Esophagus (tissue), 2 donors: ENCODE data around the gene RNASEH2B. TPM values are rescaled to one million over a fixed set of nuclear protein-coding genes. Genes with fewer than 3 reads are reported as not detected.

Experiments used
- H3K27ac ChIP-seq, 2 donors: one replicate each; pipeline ENCODE4 v1.5.1; 2013; ENCODE audit warnings: low read depth in 2 of 2, mild to moderate bottlenecking in 2 of 2, inconsistent platforms in 1 of 2, low read length in 1 of 2, moderate library complexity in 1 of 2
- H3K27me3 ChIP-seq, 2 donors: one replicate each; pipeline ENCODE4 v1.6.1; 2013; ENCODE audit warnings: low read length in 2 of 2, control low read depth in 1 of 2, mild to moderate bottlenecking in 1 of 2; ENCODE audit not compliant: insufficient read depth in 2 of 2, control insufficient read depth in 1 of 2
- H3K36me3 ChIP-seq, 2 donors: one replicate each; pipeline ENCODE4 v1.6.1; 2013; ENCODE audit warnings: low read length in 1 of 2; ENCODE audit not compliant: control insufficient read depth in 2 of 2, insufficient read depth in 2 of 2
- H3K4me1 ChIP-seq, 2 donors: one replicate each; pipeline ENCODE4 v1.6.1; 2013; ENCODE audit warnings: low read length in 1 of 2; ENCODE audit not compliant: control insufficient read depth in 2 of 2, insufficient read depth in 2 of 2
- H3K4me3 ChIP-seq, 2 donors: one replicate each; pipeline ENCODE4 v1.5.1; 2013; ENCODE audit warnings: low read length in 2 of 2, mild to moderate bottlenecking in 2 of 2, low read depth in 1 of 2, moderate library complexity in 1 of 2
- H3K9me3 ChIP-seq, 2 donors: one replicate each; pipeline ENCODE4 v1.6.1; 2013; ENCODE audit warnings: mild to moderate bottlenecking in 2 of 2, low read depth in 1 of 2, low read length in 1 of 2, moderate library complexity in 1 of 2; ENCODE audit not compliant: control insufficient read depth in 2 of 2, insufficient read depth in 1 of 2
- WGBS, 2 donors: extraction: QIAGEN DNeasy Blood & Tissue Kit; methylation state at CpG; one replicate each; pipeline ENCODE4 v1.1.7; 2013; 5-methylcytosine and 5-hydroxymethylcytosine counted together
- polyA plus RNA-seq, 2 donors: library from polyadenylated mRNA; stranded (reverse); fragments of 200-250 nt; gene quantifications; one replicate each; pipeline ENCODE4 v1.2.3, GENCODE V29; 2013
- donor health status: healthy with polysubstance abuse.
- donor health status: Bipolar disorder and iron deficiency.

The RNASEH2B gene, protein sequence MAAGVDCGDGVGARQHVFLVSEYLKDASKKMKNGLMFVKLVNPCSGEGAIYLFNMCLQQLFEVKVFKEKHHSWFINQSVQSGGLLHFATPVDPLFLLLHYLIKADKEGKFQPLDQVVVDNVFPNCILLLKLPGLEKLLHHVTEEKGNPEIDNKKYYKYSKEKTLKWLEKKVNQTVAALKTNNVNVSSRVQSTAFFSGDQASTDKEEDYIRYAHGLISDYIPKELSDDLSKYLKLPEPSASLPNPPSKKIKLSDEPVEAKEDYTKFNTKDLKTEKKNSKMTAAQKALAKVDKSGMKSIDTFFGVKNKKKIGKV
- polyA plus RNA-seq: 10 to 100 TPM; 24.3 to 31.8 TPM

DNA sequence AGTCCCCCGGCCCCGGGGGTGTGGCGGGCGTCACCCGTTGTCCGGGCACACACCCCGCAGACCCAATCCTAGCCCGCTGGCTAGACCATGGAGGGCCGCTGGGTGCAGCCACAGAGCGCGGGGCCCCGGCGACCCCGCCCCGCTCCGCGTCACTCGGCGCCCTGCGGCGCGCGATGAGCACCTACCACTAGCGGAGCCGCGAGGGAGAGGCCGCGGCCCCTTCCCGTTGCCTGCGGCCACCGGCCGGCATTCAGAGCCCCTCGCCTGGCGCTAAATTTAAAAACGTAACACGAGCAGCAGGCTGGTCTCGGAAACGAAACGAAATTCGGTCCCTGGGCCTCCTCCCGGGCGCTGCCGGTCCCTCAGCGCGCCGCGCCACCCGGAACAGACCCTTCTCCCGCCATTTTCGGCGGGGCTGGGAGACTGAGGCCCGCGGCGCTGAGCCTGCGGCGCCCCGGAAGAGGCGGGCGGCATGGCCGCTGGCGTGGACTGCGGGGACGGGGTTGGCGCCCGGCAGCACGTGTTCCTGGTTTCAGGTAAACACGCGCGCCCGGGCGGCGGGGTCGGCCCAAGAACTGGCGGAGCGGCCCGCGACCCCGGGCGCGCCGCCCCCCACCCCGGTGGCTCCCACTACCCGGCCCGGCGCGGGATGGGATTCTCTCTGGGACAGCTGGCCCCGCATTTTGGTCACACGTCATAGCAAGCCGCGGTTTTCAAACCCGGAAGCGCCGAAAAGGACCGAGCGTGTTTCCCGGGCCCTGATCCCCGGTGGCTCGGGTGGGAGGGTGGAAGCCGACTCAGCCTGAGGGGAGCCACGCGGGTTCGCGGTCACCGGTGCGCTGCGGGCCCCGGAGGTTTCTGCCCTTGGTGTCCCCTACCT is at the start of gene RNASEH2B:
Gene RNASEH2B, plus strand, starts transcription at position 187 of the 880 bp plus-strand sequence. Its CDS starts 286 bp downstream, at position 473.
- Histone ChIP-seq H3K27me3 (no peaks in the 10 kb centered on the region), H3K9me3 (no peaks in the 10 kb centered on the region), H3K36me3 (no peaks in the 10 kb centered on the region), H3K4me3 (peak within 1 kb of the TSS; percentile 78 to 82), H3K4me1 (peaks cover 0 to 6% of the 10 kb centered on the region in 2 donors), H3K27ac (peak within 1 kb of the TSS; percentile 81 to 94)
- WGBS, 2 donors: 0 to 1% methylated on average over 94 to 107 of the region's 107 CpGs

DNA sequence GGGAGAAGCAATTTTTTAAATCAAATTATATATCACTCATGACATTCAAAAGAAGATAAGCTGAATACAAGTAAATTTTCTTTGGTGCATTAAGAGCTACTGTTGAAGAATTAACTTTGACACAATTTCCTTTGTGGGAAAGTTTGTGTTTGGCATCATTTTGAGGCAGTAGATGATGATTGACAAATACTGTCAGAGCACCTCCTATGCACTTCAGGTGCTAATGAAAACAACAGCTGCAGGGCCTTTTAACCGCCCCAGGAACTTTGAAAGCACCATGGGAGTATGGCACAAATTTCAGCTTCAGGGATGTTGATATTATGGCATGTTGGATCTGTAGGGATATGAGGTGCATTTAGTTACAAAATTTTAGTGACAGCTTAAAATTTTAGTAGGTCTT is 45.1 kb upstream of the RNASEH2B start:
- H3K4me1 ChIP-seq: no peaks in the 10 kb centered on the region
- no peaks in the 10 kb centered on the region for H3K36me3 ChIP-seq
- H3K27ac ChIP-seq: no peak overlapping the region
- no peak overlapping the region for H3K4me3 ChIP-seq
- no peaks in the 10 kb centered on the region for H3K9me3 ChIP-seq
- 84 to 94% methylated on average over 1 of the region's 1 CpG for WGBS, 2 donors
- no peaks in the 10 kb centered on the region for H3K27me3 ChIP-seq

DNA sequence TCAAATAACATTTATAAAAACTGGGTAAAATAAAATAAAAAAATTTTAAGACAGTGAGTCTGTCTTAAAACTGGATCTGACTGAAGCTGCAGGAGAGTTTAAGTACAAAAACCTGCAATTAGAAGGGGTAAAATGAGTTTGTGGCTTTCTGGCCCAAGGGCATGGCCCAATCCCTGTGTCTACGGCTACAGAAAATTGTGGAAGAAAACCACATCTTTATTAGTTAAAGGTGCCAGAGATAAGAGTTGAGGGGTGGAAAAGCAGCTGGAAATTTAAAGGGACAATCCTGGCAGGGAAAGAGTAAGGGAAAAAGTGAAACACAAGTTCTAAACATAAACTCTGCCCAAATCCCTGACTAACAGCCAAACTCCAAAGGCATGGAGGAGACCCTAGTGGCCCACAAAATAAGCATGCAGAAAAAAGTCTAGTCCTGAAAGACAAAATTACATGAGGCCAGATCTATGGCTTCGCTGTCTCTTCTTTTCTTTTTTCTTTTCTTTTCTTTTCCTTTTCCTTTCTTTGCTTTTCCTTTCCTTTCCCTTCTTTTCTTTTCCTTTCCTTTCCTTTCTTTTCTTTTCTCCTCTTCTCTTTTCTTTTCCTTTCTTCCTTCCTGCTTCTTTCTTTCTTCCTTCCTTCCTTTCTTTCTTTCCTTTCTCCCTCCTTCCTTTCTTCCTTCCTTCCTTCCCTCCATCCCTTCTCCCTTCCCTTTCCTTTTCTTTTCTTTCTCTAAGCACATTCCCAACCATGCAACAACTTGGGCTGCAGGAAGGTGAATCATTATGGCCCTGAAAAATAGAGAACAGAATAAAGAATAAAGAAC is 42.6 kb upstream of the RNASEH2B start:
- Histone ChIP-seq H3K27me3 (no peaks in the 10 kb centered on the region), H3K27ac (no peak overlapping the region), H3K9me3 (no peaks in the 10 kb centered on the region), H3K4me3 (no peak overlapping the region), H3K36me3 (no peaks in the 10 kb centered on the region), H3K4me1 (no peaks in the 10 kb centered on the region)
- WGBS, 2 donors: 72 to 82% methylated on average over 2 of the region's 2 CpGs

DNA sequence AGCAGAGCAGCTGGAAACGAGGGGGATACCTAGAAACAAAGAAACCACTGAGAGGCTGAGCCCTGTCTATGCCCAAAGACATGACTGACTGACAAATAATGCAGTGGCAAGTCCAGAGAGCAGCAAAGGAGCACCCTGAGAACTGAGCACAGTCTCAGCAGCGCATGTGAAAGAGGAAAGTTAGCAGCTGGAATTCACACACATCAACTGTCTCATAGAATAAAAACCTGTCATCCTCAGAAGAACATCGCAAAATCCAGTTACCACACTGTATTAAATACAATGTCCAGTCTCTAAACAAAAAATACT is 42.0 kb upstream of the RNASEH2B start:
- WGBS, 2 donors: 59 to 68% methylated on average over 3 of the region's 3 CpGs
- Histone ChIP-seq H3K27me3 (no peaks in the 10 kb centered on the region), H3K4me3 (no peak overlapping the region), H3K36me3 (no peaks in the 10 kb centered on the region), H3K9me3 (no peaks in the 10 kb centered on the region), H3K27ac (no peak overlapping the region), H3K4me1 (no peaks in the 10 kb centered on the region)

DNA sequence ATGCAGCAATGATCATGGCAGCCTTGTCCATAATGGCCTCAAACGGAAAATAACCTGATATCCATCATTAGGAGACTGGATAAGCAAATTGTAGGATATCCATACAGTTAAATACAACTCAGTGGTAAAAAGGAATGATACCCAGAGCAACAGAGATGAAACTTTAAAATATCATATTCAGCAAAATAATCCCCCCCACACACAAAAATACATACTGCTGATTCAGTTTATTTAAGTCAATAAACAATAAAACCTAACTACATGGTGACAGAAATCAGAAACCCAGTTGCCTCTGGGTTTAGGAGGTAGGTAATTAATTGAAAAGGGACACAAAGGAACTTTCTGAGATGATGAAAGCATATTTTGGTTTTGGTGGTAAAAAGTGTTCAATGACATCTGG is 38.2 kb upstream of the RNASEH2B start:
- no peaks in the 10 kb centered on the region for H3K27me3 ChIP-seq
- no peak overlapping the region for H3K4me3 ChIP-seq
- H3K27ac ChIP-seq: no peak overlapping the region
- WGBS, 2 donors: 78 to 93% methylated on average over 1 of the region's 1 CpG
- H3K36me3 ChIP-seq: no peaks in the 10 kb centered on the region
- no peaks in the 10 kb centered on the region for H3K9me3 ChIP-seq
- H3K4me1 ChIP-seq: no peaks in the 10 kb centered on the region

DNA sequence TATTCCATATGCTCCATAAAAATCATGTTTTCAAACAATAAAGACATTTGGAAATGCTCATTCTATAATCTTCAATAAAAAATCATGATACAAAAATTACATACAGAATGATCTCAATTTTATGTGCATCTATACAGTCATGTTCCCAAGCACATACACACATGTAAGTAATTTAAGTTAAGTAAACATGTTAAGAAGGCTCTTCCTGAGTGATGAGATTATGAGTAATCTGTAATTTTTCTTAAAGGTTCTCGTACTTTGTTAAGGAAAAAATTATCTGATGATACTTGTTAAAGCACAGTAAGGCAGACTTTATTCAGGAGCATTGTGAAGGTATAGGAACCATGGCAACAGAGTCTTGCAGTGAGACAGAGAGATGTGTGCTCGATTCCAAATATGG is 36.1 kb upstream of the RNASEH2B start:
- H3K27me3 ChIP-seq: peaks cover 0 to 2% of the 10 kb centered on the region in 2 donors
- 58 to 70% methylated on average over 2 of the region's 2 CpGs for WGBS, 2 donors
- no peaks in the 10 kb centered on the region for H3K4me1 ChIP-seq
- H3K4me3 ChIP-seq: no peak overlapping the region
- H3K27ac ChIP-seq: no peak overlapping the region
- no peaks in the 10 kb centered on the region for H3K36me3 ChIP-seq
- no peaks in the 10 kb centered on the region for H3K9me3 ChIP-seq

DNA sequence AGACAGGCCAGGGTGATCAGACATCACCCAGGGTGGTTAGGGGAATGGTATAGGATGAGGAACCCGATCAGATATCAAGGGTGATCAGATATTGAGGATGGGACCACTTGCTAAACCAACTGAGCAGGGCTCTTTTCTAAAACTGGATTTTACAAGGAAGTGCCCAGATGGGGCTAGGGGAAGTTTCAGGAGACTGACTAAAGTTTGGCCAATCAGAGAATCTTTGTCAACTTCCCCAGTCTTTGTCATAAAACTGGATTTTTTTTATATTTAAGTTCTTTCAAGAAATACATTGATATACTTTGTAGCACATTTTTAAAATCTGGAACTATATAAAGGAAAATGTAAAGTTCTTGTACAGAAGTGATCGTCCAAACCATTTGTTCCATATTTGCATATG is 35.6 kb upstream of the RNASEH2B start:
- 90 to 94% methylated on average over 2 of the region's 2 CpGs for WGBS, 2 donors
- H3K27ac ChIP-seq: no peak overlapping the region
- H3K4me1 ChIP-seq: no peaks in the 10 kb centered on the region
- H3K4me3 ChIP-seq: no peak overlapping the region
- no peaks in the 10 kb centered on the region for H3K36me3 ChIP-seq
- H3K9me3 ChIP-seq: no peaks in the 10 kb centered on the region
- H3K27me3 ChIP-seq: peaks cover 0 to 2% of the 10 kb centered on the region in 2 donors

DNA sequence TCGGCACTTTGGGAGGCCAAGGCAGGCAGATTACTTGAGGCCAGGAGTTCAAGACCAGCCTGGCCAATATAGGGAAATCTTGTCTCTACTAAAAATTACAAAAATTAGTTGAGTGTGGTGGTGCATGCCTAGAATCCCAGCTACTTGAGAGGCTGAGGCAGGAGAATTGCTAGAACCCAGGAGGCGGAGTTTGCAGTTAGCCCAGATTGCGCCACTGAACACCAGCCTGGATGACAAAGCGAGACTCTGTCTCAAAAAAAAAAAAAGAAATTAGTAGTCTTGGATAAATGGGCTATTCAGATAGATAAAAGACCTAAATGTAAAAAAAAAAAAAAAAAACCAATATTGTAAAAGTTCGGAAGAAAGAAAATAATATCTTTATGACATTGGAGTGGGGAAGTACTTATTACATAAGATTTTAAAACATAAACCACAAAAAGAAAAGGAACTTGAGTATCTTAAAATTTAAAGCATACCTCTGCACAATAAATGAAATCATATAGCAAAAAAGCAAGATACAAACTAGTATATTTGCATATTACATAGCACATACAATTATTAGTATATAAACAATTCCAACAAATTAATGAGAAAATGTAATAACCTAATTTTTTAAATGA is 26.7 kb upstream of the RNASEH2B start:
- H3K9me3 ChIP-seq: no peaks in the 10 kb centered on the region
- 93 to 97% methylated on average over 5 of the region's 5 CpGs for WGBS, 2 donors
- no peak overlapping the region for H3K4me3 ChIP-seq
- H3K4me1 ChIP-seq: no peaks in the 10 kb centered on the region
- no peaks in the 10 kb centered on the region for H3K36me3 ChIP-seq
- H3K27me3 ChIP-seq: peaks cover 0 to under 1% of the 10 kb centered on the region in 2 donors
- no peak overlapping the region for H3K27ac ChIP-seq

DNA sequence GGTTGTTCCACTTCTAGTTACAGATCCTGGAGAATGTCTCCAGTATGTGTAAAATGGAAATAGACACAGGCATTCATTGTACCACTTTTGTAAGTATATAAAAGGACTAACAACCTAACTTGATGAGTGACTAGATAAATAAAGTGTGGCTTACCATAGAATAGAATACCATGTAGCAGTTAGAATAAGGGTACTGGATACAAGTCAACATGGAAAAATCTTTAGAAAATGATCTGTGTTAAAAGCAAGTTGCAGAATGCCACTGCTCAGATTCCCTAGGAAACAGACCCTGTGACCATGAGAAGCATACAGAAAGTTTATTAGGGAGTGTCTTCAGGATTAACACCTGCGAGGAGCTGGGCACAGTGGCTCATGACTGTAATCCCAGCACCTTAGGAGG is 25.9 kb upstream of the RNASEH2B start:
- no peak overlapping the region for H3K27ac ChIP-seq
- 55 to 63% methylated on average over 1 of the region's 1 CpG for WGBS, 2 donors
- no peaks in the 10 kb centered on the region for H3K9me3 ChIP-seq
- H3K36me3 ChIP-seq: no peaks in the 10 kb centered on the region
- H3K4me1 ChIP-seq: no peaks in the 10 kb centered on the region
- H3K27me3 ChIP-seq: no peaks in the 10 kb centered on the region
- no peak overlapping the region for H3K4me3 ChIP-seq
